ENCODE measurements around the gene LRRC23.

The LRRC23 gene

GRCh38 chr12:6961695-6962284 is 57.2 kb downstream of the LRRC23 start:
- Histone ChIP-seq H3K4me3 (peak overlapping the region in 1 of 2 donors; percentile 28), H3K27me3 (no peaks in the 10 kb centered on the region), H3K27ac (peak overlapping the region; percentile 50 to 66), H3K4me1 (peaks cover 0 to 34% (median 14%) of the 10 kb centered on the region in 4 donors), H3K9me3 (no peaks in the 10 kb centered on the region), H3K36me3 (peaks cover 14 to 34% (median 17%) of the 10 kb centered on the region in 3 donors)
- peak in 1 of 2 experiments; percentile 19 for TF ChIP-seq CTCF (IDR thresholded peaks at IDR 0.05)
- intact Hi-C loops (cut with DNase I; ENCODE audit: low total_unique reads) = no loop called here
- peak; percentile 57 to 78 for DNase-seq

- Histone ChIP-seq H3K36me3 (peaks cover 21 to 39% (median 24%) of the 10 kb centered on the region in 3 donors), H3K4me3 (no peak overlapping the region), H3K4me1 (peaks cover 0 to 34% (median 14%) of the 10 kb centered on the region in 4 donors), H3K9me3 (no peaks in the 10 kb centered on the region), H3K27me3 (no peaks in the 10 kb centered on the region), H3K27ac (peak overlapping the region; percentile 50 to 66)
- DNase-seq = peak in 1 of 2 donors; percentile 66
- intact Hi-C loops (cut with DNase I; ENCODE audit: low total_unique reads) = no loop called here
- TF ChIP-seq CTCF (IDR thresholded peaks at IDR 0.05) = no peak
These were observed 57.8 kb downstream of the LRRC23 start for GRCh38 chr12:6962285-6963015.

GRCh38 chr12:6963016-6963731 is 58.6 kb downstream of the LRRC23 start:
- Histone ChIP-seq H3K27me3 (no peaks in the 10 kb centered on the region), H3K9me3 (no peaks in the 10 kb centered on the region), H3K36me3 (peaks cover 28 to 39% (median 31%) of the 10 kb centered on the region in 3 donors), H3K4me1 (peaks cover 0 to 37% (median 16%) of the 10 kb centered on the region in 4 donors), H3K27ac (no peak overlapping the region), H3K4me3 (no peak overlapping the region)
- peak; percentile 18 to 70 for DNase-seq
- no peak for TF ChIP-seq CTCF (IDR thresholded peaks at IDR 0.05)
- intact Hi-C loops (cut with DNase I; ENCODE audit: low total_unique reads) = no loop called here

Measured in tibial artery (tissue), 4 donors.